ENCODE data around the gene ITGB5.

ITGB5 gene

GRCh38 chr3:124766113-124767095 lies 120.8 kb downstream of the ITGB5 start:
- no peak overlapping the region for H3K56ac ChIP-seq (ENCODE audit: low read length)
- H2BK15ac ChIP-seq (replicated peaks; ENCODE audit: low read depth): no peak overlapping the region
- H3K27ac ChIP-seq (ENCODE audit: low read depth, low read length): no peak overlapping the region
- no peak overlapping the region for H3K18ac ChIP-seq (ENCODE audit: low read length)
- H3K4me3 ChIP-seq (ENCODE audit: low read length): no peak overlapping the region
- H3K9ac ChIP-seq (ENCODE audit: low read length): no peak overlapping the region
- no peak overlapping the region for H2BK5ac ChIP-seq (ENCODE audit: low read length)
- H3K79me1 ChIP-seq (ENCODE audit: low read length): peaks cover 7% of the 10 kb centered on the region
- H4K5ac ChIP-seq (ENCODE audit: low read length): no peak overlapping the region
- 100% methylated on average over 3 of the region's 16 CpGs for WGBS (ENCODE audit: extremely low coverage, insufficient coverage, low lambda C conversion rate)
- no peaks in the 10 kb centered on the region for H3K79me2 ChIP-seq (ENCODE audit: control insufficient read depth, insufficient read depth, low read length)
- H3K4ac ChIP-seq (ENCODE audit: low read depth, low read length): no peak overlapping the region
- H3K23ac ChIP-seq (ENCODE audit: low read length): no peak overlapping the region
- H2BK120ac ChIP-seq (ENCODE audit: low read depth, low read length): no peak overlapping the region
- no peaks in the 10 kb centered on the region for H3K27me3 ChIP-seq (ENCODE audit: insufficient read depth, low read length, poor library complexity)
- peaks cover 47% of the 10 kb centered on the region for H3K36me3 ChIP-seq (ENCODE audit: control insufficient read depth, insufficient read depth, low read length)
- no peak overlapping the region for H2AK5ac ChIP-seq (ENCODE audit: low read length)
- H3K4me2 ChIP-seq (ENCODE audit: low read length): no peak overlapping the region
- H3K4me1 ChIP-seq (ENCODE audit: control insufficient read depth, low read depth, low read length): no peaks in the 10 kb centered on the region
- no peak overlapping the region for H4K8ac ChIP-seq (ENCODE audit: low read depth, low read length)
- DNase-seq: no peak

GRCh38 chr3:124765197-124765840 lies 121.8 kb downstream of the ITGB5 start:
- Histone ChIP-seq H3K79me1 (ENCODE audit: low read length) (peaks cover 5% of the 10 kb centered on the region), H3K56ac (ENCODE audit: low read length) (no peak overlapping the region), H3K9ac (ENCODE audit: low read length) (no peak overlapping the region), H3K79me2 (ENCODE audit: control insufficient read depth, insufficient read depth, low read length) (no peaks in the 10 kb centered on the region), H3K4ac (ENCODE audit: low read depth, low read length) (no peak overlapping the region), H3K4me3 (ENCODE audit: low read length) (no peak overlapping the region), H4K5ac (ENCODE audit: low read length) (no peak overlapping the region), H3K18ac (ENCODE audit: low read length) (no peak overlapping the region), H2BK120ac (ENCODE audit: low read depth, low read length) (no peak overlapping the region), H3K4me2 (ENCODE audit: low read length) (no peak overlapping the region), H3K23ac (ENCODE audit: low read length) (no peak overlapping the region), H2AK5ac (ENCODE audit: low read length) (no peak overlapping the region), H2BK15ac (replicated peaks; ENCODE audit: low read depth) (no peak overlapping the region), H3K36me3 (ENCODE audit: control insufficient read depth, insufficient read depth, low read length) (peaks cover 45% of the 10 kb centered on the region), H4K8ac (ENCODE audit: low read depth, low read length) (no peak overlapping the region), H2BK5ac (ENCODE audit: low read length) (no peak overlapping the region), H3K27ac (ENCODE audit: low read depth, low read length) (no peak overlapping the region), H3K4me1 (ENCODE audit: control insufficient read depth, low read depth, low read length) (peaks cover 2% of the 10 kb centered on the region), H3K27me3 (ENCODE audit: insufficient read depth, low read length, poor library complexity) (no peaks in the 10 kb centered on the region)
- no CpG with 5 or more reads among the region's 5 CpGs for WGBS (ENCODE audit: extremely low coverage, insufficient coverage, low lambda C conversion rate)
- no peak for DNase-seq

- no peak overlapping the region for H3K27ac ChIP-seq (ENCODE audit: low read depth, low read length)
- no CpG with 5 or more reads among the region's 5 CpGs for WGBS (ENCODE audit: extremely low coverage, insufficient coverage, low lambda C conversion rate)
- H3K9ac ChIP-seq (ENCODE audit: low read length): no peak overlapping the region
- no peaks in the 10 kb centered on the region for H3K79me2 ChIP-seq (ENCODE audit: control insufficient read depth, insufficient read depth, low read length)
- H2BK15ac ChIP-seq (replicated peaks; ENCODE audit: low read depth): no peak overlapping the region
- H2BK5ac ChIP-seq (ENCODE audit: low read length): no peak overlapping the region
- H3K23ac ChIP-seq (ENCODE audit: low read length): no peak overlapping the region
- no peak overlapping the region for H3K56ac ChIP-seq (ENCODE audit: low read length)
- H3K27me3 ChIP-seq (ENCODE audit: insufficient read depth, low read length, poor library complexity): no peaks in the 10 kb centered on the region
- H3K4ac ChIP-seq (ENCODE audit: low read depth, low read length): no peak overlapping the region
- H3K4me2 ChIP-seq (ENCODE audit: low read length): no peak overlapping the region
- DNase-seq: no peak
- peaks cover 5% of the 10 kb centered on the region for H3K79me1 ChIP-seq (ENCODE audit: low read length)
- no peak overlapping the region for H2AK5ac ChIP-seq (ENCODE audit: low read length)
- H2BK120ac ChIP-seq (ENCODE audit: low read depth, low read length): no peak overlapping the region
- peaks cover 6% of the 10 kb centered on the region for H3K4me1 ChIP-seq (ENCODE audit: control insufficient read depth, low read depth, low read length)
- no peak overlapping the region for H3K4me3 ChIP-seq (ENCODE audit: low read length)
- H3K36me3 ChIP-seq (ENCODE audit: control insufficient read depth, insufficient read depth, low read length): peaks cover 44% of the 10 kb centered on the region
- H4K5ac ChIP-seq (ENCODE audit: low read length): no peak overlapping the region
- no peak overlapping the region for H4K8ac ChIP-seq (ENCODE audit: low read depth, low read length)
- H3K18ac ChIP-seq (ENCODE audit: low read length): no peak overlapping the region
Measured at GRCh38 chr3:124764746-124765145, 122.4 kb downstream of the ITGB5 start.

- no CpG with 5 or more reads among the region's 15 CpGs for WGBS (ENCODE audit: extremely low coverage, insufficient coverage, low lambda C conversion rate)
- H2BK15ac ChIP-seq (replicated peaks; ENCODE audit: low read depth): no peak overlapping the region
Measured at GRCh38 chr3:124763644-124764358, 123.4 kb downstream of the ITGB5 start.

GRCh38 chr3:124763206-124763605 lies 124.0 kb downstream of the ITGB5 start:
- H3K36me3 ChIP-seq (ENCODE audit: control insufficient read depth, insufficient read depth, low read length): peaks cover 35% of the 10 kb centered on the region
- H3K4me3 ChIP-seq (ENCODE audit: low read length): no peak overlapping the region
- no peak overlapping the region for H4K5ac ChIP-seq (ENCODE audit: low read length)
- no peaks in the 10 kb centered on the region for H3K27me3 ChIP-seq (ENCODE audit: insufficient read depth, low read length, poor library complexity)
- no peak overlapping the region for H3K18ac ChIP-seq (ENCODE audit: low read length)
- no peak overlapping the region for H3K56ac ChIP-seq (ENCODE audit: low read length)
- no peak overlapping the region for H2BK120ac ChIP-seq (ENCODE audit: low read depth, low read length)
- H3K9ac ChIP-seq (ENCODE audit: low read length): no peak overlapping the region
- DNase-seq: no peak
- no peak overlapping the region for H4K8ac ChIP-seq (ENCODE audit: low read depth, low read length)
- H3K79me2 ChIP-seq (ENCODE audit: control insufficient read depth, insufficient read depth, low read length): no peaks in the 10 kb centered on the region
- H3K4ac ChIP-seq (ENCODE audit: low read depth, low read length): no peak overlapping the region
- no peak overlapping the region for H2BK15ac ChIP-seq (replicated peaks; ENCODE audit: low read depth)
- WGBS (ENCODE audit: extremely low coverage, insufficient coverage, low lambda C conversion rate): no CpG with 5 or more reads among the region's 8 CpGs
- no peak overlapping the region for H3K23ac ChIP-seq (ENCODE audit: low read length)
- no peak overlapping the region for H2AK5ac ChIP-seq (ENCODE audit: low read length)
- H3K27ac ChIP-seq (ENCODE audit: low read depth, low read length): no peak overlapping the region
- no peak overlapping the region for H2BK5ac ChIP-seq (ENCODE audit: low read length)
- H3K4me1 ChIP-seq (ENCODE audit: control insufficient read depth, low read depth, low read length): peaks cover 21% of the 10 kb centered on the region
- H3K79me1 ChIP-seq (ENCODE audit: low read length): peaks cover 2% of the 10 kb centered on the region
- H3K4me2 ChIP-seq (ENCODE audit: low read length): no peak overlapping the region

More at GRCh38 chr3:124763644-124764358, 123.4 kb downstream of the ITGB5 start:
- no peak overlapping the region for H3K27ac ChIP-seq (ENCODE audit: low read depth, low read length)
- H3K9ac ChIP-seq (ENCODE audit: low read length): no peak overlapping the region
- no peak overlapping the region for H2BK120ac ChIP-seq (ENCODE audit: low read depth, low read length)
- no peak overlapping the region for H2AK5ac ChIP-seq (ENCODE audit: low read length)
- H3K4ac ChIP-seq (ENCODE audit: low read depth, low read length): no peak overlapping the region
- no peak overlapping the region for H3K23ac ChIP-seq (ENCODE audit: low read length)
- H3K79me1 ChIP-seq (ENCODE audit: low read length): peaks cover 5% of the 10 kb centered on the region
- H3K4me1 ChIP-seq (ENCODE audit: control insufficient read depth, low read depth, low read length): peaks cover 15% of the 10 kb centered on the region
- no peak for DNase-seq
- H4K8ac ChIP-seq (ENCODE audit: low read depth, low read length): no peak overlapping the region
- no peak overlapping the region for H3K18ac ChIP-seq (ENCODE audit: low read length)
- H3K36me3 ChIP-seq (ENCODE audit: control insufficient read depth, insufficient read depth, low read length): peaks cover 38% of the 10 kb centered on the region
- H3K56ac ChIP-seq (ENCODE audit: low read length): no peak overlapping the region
- H4K5ac ChIP-seq (ENCODE audit: low read length): no peak overlapping the region
- no peaks in the 10 kb centered on the region for H3K27me3 ChIP-seq (ENCODE audit: insufficient read depth, low read length, poor library complexity)
- no peak overlapping the region for H3K4me3 ChIP-seq (ENCODE audit: low read length)
- H3K79me2 ChIP-seq (ENCODE audit: control insufficient read depth, insufficient read depth, low read length): no peaks in the 10 kb centered on the region
- no peak overlapping the region for H2BK5ac ChIP-seq (ENCODE audit: low read length)
- H3K4me2 ChIP-seq (ENCODE audit: low read length): no peak overlapping the region

Measured in mesendoderm (in vitro differentiated cells).